GM12891 (cell line): Measurements from ENCODE around the gene MYO1H.

ENCODE experiments used
- POLR2A ChIP-seq: IDR thresholded peaks from 2 replicates; pipeline ENCODE4 v1.6.1; 2011; ENCODE audit warnings: low read depth, low read length, control low read depth
- POLR2AphosphoS5 ChIP-seq: IDR thresholded peaks from 2 replicates; pipeline ENCODE4 v1.6.1; 2011; ENCODE audit warnings: low read depth, low read length, control low read depth
- POU2F2 ChIP-seq: IDR thresholded peaks from 2 replicates; pipeline ENCODE4 v1.6.1; 2011; ENCODE audit warnings: low read depth, mild to moderate bottlenecking, control low read depth, low read length, moderate library complexity

- TF ChIP-seq POLR2A (no peak), POU2F2 (no peak), POLR2AphosphoS5 (no peak)
These were observed 37.8 kb downstream of the MYO1H start for GRCh38 chr12:109385339-109386058.
